GDM1 (cell line): ENCODE results near the gene FGF2.
"Not testable (repeated sequence)": the region's sequence is repeated elsewhere in the genome, so short reads cannot be mapped to it uniquely, and the experiment has no call there.

Experiments
- DNase-seq: peaks from one replicate; lab custom pipeline; 2025; lab: John Stamatoyannopoulos, UW

FGF2 gene

GRCh38 chr4:122847931-122848330 lies 21.3 kb downstream of the FGF2 start:
- no peak for DNase-seq

- not testable (repeated sequence) for DNase-seq
Observed at GRCh38 chr4:122849789-122850188, 23.2 kb downstream of the FGF2 start.

GRCh38 chr4:122851568-122851967 lies 24.9 kb downstream of the FGF2 start:
- no peak for DNase-seq

- no peak for DNase-seq
Observed at GRCh38 chr4:122854447-122855352, 28.1 kb downstream of the FGF2 start.

GRCh38 chr4:122855353-122855890 lies 28.8 kb downstream of the FGF2 start:
- no peak for DNase-seq

- no peak for DNase-seq
Observed at GRCh38 chr4:122857160-122857559, 30.5 kb downstream of the FGF2 start.

GRCh38 chr4:122858705-122859104 lies 32.1 kb downstream of the FGF2 start:
- DNase-seq, result no peak

GRCh38 chr4:122861172-122861943 lies 34.7 kb downstream of the FGF2 start:
- no peak for DNase-seq

GRCh38 chr4:122863639-122864038 lies 37.0 kb downstream of the FGF2 start:
- no peak for DNase-seq

- DNase-seq, result no peak
Observed at GRCh38 chr4:122865425-122865824, 38.8 kb downstream of the FGF2 start.

- DNase-seq, result not testable (repeated sequence)
Observed at GRCh38 chr4:122868235-122868634, 41.6 kb downstream of the FGF2 start.

- DNase-seq, result no peak
Observed at GRCh38 chr4:122873146-122873545, 46.5 kb downstream of the FGF2 start.

GRCh38 chr4:122873821-122874593 lies 47.4 kb downstream of the FGF2 start:
- no peak for DNase-seq

GRCh38 chr4:122875949-122876348 lies 49.3 kb downstream of the FGF2 start:
- DNase-seq, result no peak

- DNase-seq, result no peak
Observed at GRCh38 chr4:122876456-122876855, 49.8 kb downstream of the FGF2 start.

- DNase-seq, result no peak
Observed at GRCh38 chr4:122879001-122879400, 52.4 kb downstream of the FGF2 start.

- DNase-seq, result no peak
Observed at GRCh38 chr4:122882857-122883735, 56.5 kb downstream of the FGF2 start.

- no peak for DNase-seq
Observed at GRCh38 chr4:122884499-122884898, 57.9 kb downstream of the FGF2 start.

- DNase-seq, result no peak
Observed at GRCh38 chr4:122889726-122890125, 63.1 kb downstream of the FGF2 start.

- DNase-seq, result no peak
Observed at GRCh38 chr4:122890147-122890795, 63.6 kb downstream of the FGF2 start.
